ENCODE results near the gene NCOA6. TPM values are rescaled to one million over a fixed set of nuclear protein-coding genes. Genes with fewer than 3 reads are reported as not detected.

Gene NCOA6
- total RNA-seq, 4 donors from 2014 or later: 26.5 to 33.8 (median 32.3) TPM

DNA sequence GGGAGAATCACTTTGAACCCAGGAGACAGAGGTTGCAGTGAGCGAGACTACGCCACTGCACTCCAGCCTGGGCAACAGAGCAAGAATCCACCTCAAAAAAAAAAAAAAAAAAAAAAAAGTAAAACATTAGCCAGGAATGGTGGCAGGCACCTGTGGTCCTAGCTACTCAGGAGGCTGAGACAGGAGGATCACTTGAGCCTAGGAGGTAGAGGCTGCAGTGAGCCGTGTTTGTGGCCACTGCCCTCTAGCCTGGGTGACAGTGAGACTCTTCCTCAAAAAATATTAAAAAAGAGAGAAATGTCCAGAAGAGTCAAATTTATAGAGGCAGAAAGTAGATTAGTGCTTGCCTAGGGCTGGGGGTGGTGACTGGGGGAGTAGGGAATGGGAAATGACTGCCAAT, 141.8 kb downstream of the NCOA6 start:
- H3K27ac ChIP-seq: no peak overlapping the region
- intact Hi-C loops (cut with DNase I): no loop called here
- TF ChIP-seq, protein P1, sequence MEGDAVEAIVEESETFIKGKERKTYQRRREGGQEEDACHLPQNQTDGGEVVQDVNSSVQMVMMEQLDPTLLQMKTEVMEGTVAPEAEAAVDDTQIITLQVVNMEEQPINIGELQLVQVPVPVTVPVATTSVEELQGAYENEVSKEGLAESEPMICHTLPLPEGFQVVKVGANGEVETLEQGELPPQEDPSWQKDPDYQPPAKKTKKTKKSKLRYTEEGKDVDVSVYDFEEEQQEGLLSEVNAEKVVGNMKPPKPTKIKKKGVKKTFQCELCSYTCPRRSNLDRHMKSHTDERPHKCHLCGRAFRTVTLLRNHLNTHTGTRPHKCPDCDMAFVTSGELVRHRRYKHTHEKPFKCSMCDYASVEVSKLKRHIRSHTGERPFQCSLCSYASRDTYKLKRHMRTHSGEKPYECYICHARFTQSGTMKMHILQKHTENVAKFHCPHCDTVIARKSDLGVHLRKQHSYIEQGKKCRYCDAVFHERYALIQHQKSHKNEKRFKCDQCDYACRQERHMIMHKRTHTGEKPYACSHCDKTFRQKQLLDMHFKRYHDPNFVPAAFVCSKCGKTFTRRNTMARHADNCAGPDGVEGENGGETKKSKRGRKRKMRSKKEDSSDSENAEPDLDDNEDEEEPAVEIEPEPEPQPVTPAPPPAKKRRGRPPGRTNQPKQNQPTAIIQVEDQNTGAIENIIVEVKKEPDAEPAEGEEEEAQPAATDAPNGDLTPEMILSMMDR (IDR thresholded peaks at IDR 0.05): no peak
- TF ChIP-seq POLR2A (IDR thresholded peaks at IDR 0.05): no peak
- no peaks in the 10 kb centered on the region for H3K9me3 ChIP-seq
- DNase-seq: no peak
- H3K4me3 ChIP-seq (replicated peaks in 1 of 3): no peak overlapping the region
- H3K4me1 ChIP-seq: no peaks in the 10 kb centered on the region
- H3K27me3 ChIP-seq: no peaks in the 10 kb centered on the region
- WGBS, 2 donors: 96% methylated on average over 3 of the region's 3 CpGs
- no peaks in the 10 kb centered on the region for H3K36me3 ChIP-seq

GRCh38 chr20:34680586-34681175, 144.8 kb downstream of the NCOA6 start:
- DNase-seq: no peak
- Histone ChIP-seq H3K36me3 (no peaks in the 10 kb centered on the region), H3K4me3 (replicated peaks in 1 of 3) (no peak overlapping the region), H3K4me1 (peaks cover 3 to 6% of the 10 kb centered on the region in 2 donors), H3K27me3 (no peaks in the 10 kb centered on the region), H3K27ac (no peak overlapping the region), H3K9me3 (no peaks in the 10 kb centered on the region)
- intact Hi-C loops (cut with DNase I): no loop called here
- TF ChIP-seq POLR2A (IDR thresholded peaks at IDR 0.05): no peak
- TF ChIP-seq, protein P1 (IDR thresholded peaks at IDR 0.05): no peak

DNA sequence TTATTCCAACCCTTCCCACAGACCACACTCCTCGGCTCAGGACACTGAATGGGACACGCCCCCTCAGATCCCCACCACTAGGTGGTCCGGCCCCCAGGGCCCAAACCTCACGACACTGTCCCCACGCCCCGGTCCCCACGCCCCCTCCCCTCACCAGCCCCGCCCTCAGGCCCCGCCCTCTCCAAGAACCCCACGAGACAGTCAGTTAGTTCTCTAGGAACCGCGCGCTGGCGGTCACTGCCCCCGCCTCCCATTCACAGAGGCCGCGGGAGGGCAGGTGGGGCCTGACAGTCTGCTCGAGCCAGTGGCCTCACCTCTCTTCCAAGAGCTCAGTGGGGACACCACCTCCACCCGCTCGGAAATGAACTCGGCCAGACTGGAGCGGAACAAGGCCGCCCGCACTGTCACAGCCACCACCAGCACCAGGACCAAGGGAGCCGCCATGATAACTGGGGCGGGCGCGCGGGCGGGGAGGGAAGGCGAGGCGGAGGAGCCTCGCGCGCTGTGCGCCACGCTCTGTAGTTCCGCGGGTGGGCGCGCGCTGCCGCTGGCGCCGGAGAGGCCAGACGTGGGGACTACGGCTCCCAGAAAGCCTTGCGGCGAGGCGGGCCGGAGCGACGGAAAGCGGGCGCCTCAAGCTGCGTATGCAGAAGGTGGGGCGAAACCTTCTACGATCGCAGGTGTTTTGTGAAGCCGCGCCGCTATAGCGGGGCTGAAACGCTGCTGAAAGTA, 148.6 kb downstream of the NCOA6 start, which contains the start of gene PIGU:
TSS of gene PIGU (minus strand) at position 451 of the 732 bp plus-strand sequence. CDS start at position 444, 7 bp downstream.
- no peaks in the 10 kb centered on the region for H3K36me3 ChIP-seq
- intact Hi-C loops (cut with DNase I): no loop called here
- WGBS, 2 donors: 0 to 1% methylated on average over 18 to 41 of the region's 64 CpGs
- peaks cover 3 to 6% of the 10 kb centered on the region in 2 donors for H3K4me1 ChIP-seq
- no peaks in the 10 kb centered on the region for H3K9me3 ChIP-seq
- DNase-seq: peak; percentile 96
- no peaks in the 10 kb centered on the region for H3K27me3 ChIP-seq
- peak within 1 kb of the TSS; percentile 41 to 85 (median 61) for H3K4me3 ChIP-seq (replicated peaks in 1 of 3)
- peak within 1 kb of the TSS; percentile 40 to 60 (median 50) for H3K27ac ChIP-seq
- TF ChIP-seq, protein P1 (IDR thresholded peaks at IDR 0.05): peak in 3 of 6 experiments; percentile 18 to 43 (median 41)
- TF ChIP-seq POLR2A (IDR thresholded peaks at IDR 0.05): peak in 1 of 2 donors; percentile 73

DNA sequence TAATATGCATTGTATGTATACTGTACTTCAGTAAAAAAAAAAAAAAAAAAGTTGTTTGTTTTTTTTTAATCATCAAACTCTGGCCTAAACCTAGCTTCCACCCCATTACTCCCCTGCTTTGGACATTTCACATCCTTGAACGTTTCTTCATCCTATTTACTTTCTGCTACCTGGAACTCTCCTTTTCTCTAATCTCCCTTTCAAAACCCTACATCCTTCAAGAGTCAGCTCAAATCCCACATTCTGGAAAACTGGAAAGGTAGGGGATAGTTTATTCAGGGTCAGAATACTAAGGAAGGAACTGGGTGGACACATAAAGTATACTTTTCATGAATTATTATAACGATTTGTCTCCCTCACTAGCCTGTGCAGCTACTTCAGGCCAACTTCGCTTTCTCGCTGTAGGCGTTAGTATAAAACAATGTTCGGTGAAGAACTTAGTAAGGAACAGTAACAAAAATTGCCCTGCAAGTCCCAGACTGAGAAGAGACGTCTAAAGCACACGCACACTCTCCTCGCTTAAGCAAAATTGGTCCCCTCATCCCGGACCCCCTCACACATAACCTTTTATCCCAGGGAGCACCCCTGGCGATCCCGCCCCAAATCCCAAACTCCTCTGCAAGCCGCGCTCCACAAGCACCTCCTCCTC, 149.3 kb downstream of the NCOA6 start:
- no peak for DNase-seq
- Histone ChIP-seq H3K4me3 (replicated peaks in 1 of 3) (peak overlapping the region; percentile 41 to 85 (median 61)), H3K36me3 (no peaks in the 10 kb centered on the region), H3K9me3 (no peaks in the 10 kb centered on the region), H3K27me3 (no peaks in the 10 kb centered on the region), H3K4me1 (peaks cover 3 to 6% of the 10 kb centered on the region in 2 donors), H3K27ac (peak overlapping the region in 2 of 3 donors; percentile 40 to 50)
- TF ChIP-seq, protein P1 (IDR thresholded peaks at IDR 0.05): no peak
- no peak for TF ChIP-seq POLR2A (IDR thresholded peaks at IDR 0.05)
- intact Hi-C loops (cut with DNase I): no loop called here
- WGBS, 2 donors: 1% methylated on average over 14 of the region's 14 CpGs

Data from thyroid gland (tissue), 4 donors.